Measurements from ENCODE around the gene CHN2. TPM values are rescaled to one million over a fixed set of nuclear protein-coding genes. Genes with fewer than 3 reads are reported as not detected.

CHN2 gene
- total RNA-seq, 1 experiment from 2014 or later, result not detected

- Histone ChIP-seq H3K79me2 (ENCODE audit: low read depth) (no peaks in the 10 kb centered on the region), H3K4me3 (no peak overlapping the region), H3K27ac (no peak overlapping the region), H3K27me3 (ENCODE audit: insufficient read depth, low read depth) (no peaks in the 10 kb centered on the region), H3K4me1 (replicated peaks; ENCODE audit: insufficient read depth) (peaks cover 21% of the 10 kb centered on the region), H3K4me2 (no peak overlapping the region), H4K20me1 (ENCODE audit: insufficient read depth) (no peaks in the 10 kb centered on the region), H2AFZ (no peak overlapping the region), H3K9me2 (ENCODE audit: insufficient read depth) (no peaks in the 10 kb centered on the region), H3K9me3 (ENCODE audit: insufficient read depth, low read depth) (no peaks in the 10 kb centered on the region), H3K36me3 (ENCODE audit: low read depth) (no peaks in the 10 kb centered on the region), H3F3A (ENCODE audit: insufficient read depth, low read depth) (no peaks in the 10 kb centered on the region)
- no TSS peak for BruUV-seq (replicated peaks)
- TF ChIP-seq EZH2 (IDR thresholded peaks at IDR 0.05; ENCODE audit: low read depth) (no peak), CTCF (conservative IDR thresholded peaks at IDR 0.05) (no peak)
- no peak for DNase-seq
- intact Hi-C loops (cut with micrococcal nuclease; ENCODE audit: unreplicated experiment), result no loop called here
- POLR2A ChIA-PET (ENCODE audit: unreplicated experiment), result no interaction called here
- CTCF ChIA-PET, result no interaction called here
Observed at GRCh38 chr7:29234438-29234837, 39.9 kb downstream of the CHN2 start.

- Histone ChIP-seq H3K36me3 (ENCODE audit: low read depth) (no peaks in the 10 kb centered on the region), H4K20me1 (ENCODE audit: insufficient read depth) (no peaks in the 10 kb centered on the region), H3K4me2 (no peak overlapping the region), H3K4me1 (replicated peaks; ENCODE audit: insufficient read depth) (peaks cover 12% of the 10 kb centered on the region), H3K9me2 (ENCODE audit: insufficient read depth) (no peaks in the 10 kb centered on the region), H3K27ac (no peak overlapping the region), H3K79me2 (ENCODE audit: low read depth) (no peaks in the 10 kb centered on the region), H3K4me3 (no peak overlapping the region), H2AFZ (no peak overlapping the region), H3K9me3 (ENCODE audit: insufficient read depth, low read depth) (no peaks in the 10 kb centered on the region), H3K27me3 (ENCODE audit: insufficient read depth, low read depth) (no peaks in the 10 kb centered on the region), H3F3A (ENCODE audit: insufficient read depth, low read depth) (no peaks in the 10 kb centered on the region)
- ChIA-PET POLR2A (ENCODE audit: unreplicated experiment) (no interaction called here), CTCF (no interaction called here)
- DNase-seq, result no peak
- TF ChIP-seq CTCF (conservative IDR thresholded peaks at IDR 0.05) (no peak), EZH2 (IDR thresholded peaks at IDR 0.05; ENCODE audit: low read depth) (no peak)
- BruUV-seq (replicated peaks), result no TSS peak
- intact Hi-C loops (cut with micrococcal nuclease; ENCODE audit: unreplicated experiment), result no loop called here
Observed at GRCh38 chr7:29236071-29236580, 41.6 kb downstream of the CHN2 start.

DNA sequence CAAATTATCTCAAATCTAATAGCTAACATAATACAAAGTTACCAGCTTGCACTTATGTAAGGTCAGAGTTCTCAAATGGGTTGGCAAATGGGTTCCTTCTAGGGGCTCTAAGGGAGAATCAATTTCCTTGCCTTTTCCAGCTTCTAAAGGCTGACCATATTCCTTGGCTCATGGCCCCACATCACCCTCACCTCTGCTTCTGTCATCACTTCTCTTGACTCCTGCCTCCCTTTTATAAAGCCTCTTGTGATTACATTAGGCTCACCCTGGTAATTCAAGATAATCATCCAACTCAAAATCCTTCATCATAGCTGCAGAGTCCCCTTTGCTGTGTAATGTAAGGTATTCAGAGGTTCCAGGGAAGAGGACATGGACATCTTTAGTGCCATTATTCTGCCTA, 42.1 kb downstream of the CHN2 start:
- TF ChIP-seq CTCF (conservative IDR thresholded peaks at IDR 0.05) (no peak), EZH2 (IDR thresholded peaks at IDR 0.05; ENCODE audit: low read depth) (no peak)
- no TSS peak for BruUV-seq (replicated peaks)
- H3K36me3 ChIP-seq (ENCODE audit: low read depth), result no peaks in the 10 kb centered on the region
- no peaks in the 10 kb centered on the region for H3K9me3 ChIP-seq (ENCODE audit: insufficient read depth, low read depth)
- CTCF ChIA-PET, result no interaction called here
- H3K9me2 ChIP-seq (ENCODE audit: insufficient read depth), result no peaks in the 10 kb centered on the region
- POLR2A ChIA-PET (ENCODE audit: unreplicated experiment), result no interaction called here
- H3F3A ChIP-seq (ENCODE audit: insufficient read depth, low read depth), result no peaks in the 10 kb centered on the region
- intact Hi-C loops (cut with micrococcal nuclease; ENCODE audit: unreplicated experiment), result no loop called here
- no peak overlapping the region for H2AFZ ChIP-seq
- no peaks in the 10 kb centered on the region for H3K27me3 ChIP-seq (ENCODE audit: insufficient read depth, low read depth)
- no peak overlapping the region for H3K4me2 ChIP-seq
- no peaks in the 10 kb centered on the region for H3K79me2 ChIP-seq (ENCODE audit: low read depth)
- DNase-seq, result no peak
- H3K27ac ChIP-seq, result no peak overlapping the region
- no peak overlapping the region for H3K4me3 ChIP-seq
- H3K4me1 ChIP-seq (replicated peaks; ENCODE audit: insufficient read depth), result peaks cover 7% of the 10 kb centered on the region
- no peaks in the 10 kb centered on the region for H4K20me1 ChIP-seq (ENCODE audit: insufficient read depth)

Measured in PC-9 (cell line).